ENCODE results near the gene MS4A4E. TPM values are rescaled to one million over a fixed set of nuclear protein-coding genes. Genes with fewer than 3 reads are reported as not detected.

The MS4A4E gene
- total and polyA plus RNA-seq, 2 of the 8 experiments (the other 6 are each of a cell fraction or from before 2014, with no cell fraction given) = not detected

GRCh38 chr11:60221181-60221580 lies 21.8 kb downstream of the MS4A4E start:
- Histone ChIP-seq H2AK5ac (ENCODE audit: low read depth, low read length) (no peak overlapping the region), H3K79me1 (ENCODE audit: low read depth, low read length) (no peaks in the 10 kb centered on the region), H3K18ac (ENCODE audit: extremely low read depth, low read length) (no peak overlapping the region), H3K27ac (ENCODE audit: low read depth, low read length) (no peak overlapping the region), H3K4ac (replicated peaks; ENCODE audit: insufficient read length, low read depth, low read length) (no peak overlapping the region), H4K5ac (ENCODE audit: insufficient read length, low read depth, low read length) (no peak overlapping the region), H3K27me3 (replicated peaks in 1 of 4; ENCODE audit: control insufficient read depth in 3 of 4, extremely low read depth in 1 of 4, insufficient read depth in 3 of 4, low read length in 3 of 4) (no peaks in the 10 kb centered on the region), H3K4me2 (ENCODE audit: insufficient read depth in 1 of 2, low read depth in 2 of 2, low read length in 2 of 2) (no peak overlapping the region), H3K4me3 (ENCODE audit: extremely low read depth in 1 of 4, insufficient read depth in 2 of 4, low read depth in 3 of 4, low read length in 4 of 4) (no peak overlapping the region), H2AFZ (ENCODE audit: low read length) (no peak overlapping the region), H2BK15ac (ENCODE audit: low read length) (no peak overlapping the region), H3K36me3 (ENCODE audit: control insufficient read depth in 2 of 4, insufficient read depth in 4 of 4, low read length in 3 of 4) (no peaks in the 10 kb centered on the region), H3K56ac (replicated peaks; ENCODE audit: insufficient read length, low read depth, low read length) (no peak overlapping the region), H2BK20ac (ENCODE audit: low read length) (no peak overlapping the region), H2BK120ac (replicated peaks; ENCODE audit: low read depth, low read length) (no peak overlapping the region), H3K9ac (replicated peaks in 1 of 4; ENCODE audit: extremely low read depth in 1 of 4, low read depth in 3 of 4, low read length in 3 of 4) (no peak overlapping the region), H2BK12ac (ENCODE audit: low read depth, low read length) (no peak overlapping the region), H3K23me2 (ENCODE audit: low read depth, low read length) (no peaks in the 10 kb centered on the region), H4K8ac (ENCODE audit: extremely low read depth, insufficient read depth, low read length) (no peak overlapping the region), H2BK5ac (ENCODE audit: low read depth, low read length) (no peak overlapping the region), H3K79me2 (ENCODE audit: control insufficient read depth in 1 of 2, insufficient read depth in 2 of 2, low read length in 2 of 2) (no peaks in the 10 kb centered on the region), H4K20me1 (replicated peaks in 1 of 2; ENCODE audit: control insufficient read depth in 1 of 2, insufficient read depth in 2 of 2, low read length in 2 of 2) (no peaks in the 10 kb centered on the region), H4K91ac (replicated peaks; ENCODE audit: insufficient read length, low read length) (no peak overlapping the region), H3K4me1 (replicated peaks in 1 of 4; ENCODE audit: control insufficient read depth in 3 of 4, insufficient read depth in 4 of 4, low read length in 3 of 4) (no peaks in the 10 kb centered on the region), H3K23ac (ENCODE audit: insufficient read length) (no peak overlapping the region), H3K9me3 (ENCODE audit: insufficient read depth in 2 of 2, low read depth in 1 of 2, low read length in 1 of 2) (no peaks in the 10 kb centered on the region), H3K14ac (ENCODE audit: insufficient read length) (no peak overlapping the region)
- CTCF ChIA-PET (ENCODE audit: partially characterized antibody) = no interaction called here
- FAIRE-seq (no peak), DNase-seq (ENCODE audit: low read depth in 1 of 2, low spot score in 2 of 2) (no peak)
- TF ChIP-seq TAF1 (IDR thresholded peaks at IDR 0.05; ENCODE audit: low read depth, low read length) (no peak), POLR2A (IDR thresholded peaks at IDR 0.05; ENCODE audit: control extremely low read depth in 1 of 2, low read depth in 2 of 2, low read length in 2 of 2) (no peak), POU5F1 (IDR thresholded peaks at IDR 0.05; ENCODE audit: low read depth, low read length) (no peak), NRF1 (IDR thresholded peaks at IDR 0.05; ENCODE audit: low read depth, low read length) (no peak), CREB1 (IDR thresholded peaks at IDR 0.05) (no peak), TAF7 (optimal IDR thresholded peaks at IDR 0.05; ENCODE audit: borderline replicate concordance, low read depth, low read length) (no peak), BRCA1 (IDR thresholded peaks at IDR 0.05; ENCODE audit: low read depth, low read length) (no peak), ATF3 (IDR thresholded peaks at IDR 0.05; ENCODE audit: insufficient read depth, low read depth, low read length) (no peak), CTBP2 (IDR thresholded peaks at IDR 0.05; ENCODE audit: borderline replicate concordance, insufficient read depth, insufficient read length, low read length) (no peak), PHF8 (conservative IDR thresholded peaks at IDR 0.05; ENCODE audit: low read depth, low read length) (no peak)
- 71% methylated on average over 2 of the region's 3 CpGs; no CpG with 5 or more reads in 1 of the 2 experiments for WGBS, 2 experiments (ENCODE audit: extremely low coverage in 1 of 2, insufficient coverage in 1 of 2, insufficient read length in 1 of 2, insufficient replicate concordance in 2 of 2, low coverage in 1 of 2, low lambda C conversion rate in 2 of 2, missing lambda C conversion rate in 1 of 2)
- POLR2A ChIA-PET (ENCODE audit: partially characterized antibody) = no interaction called here
